Right cardiac atrium (tissue), 5 donors: ENCODE measurements around the gene SLC15A5. TPM values are rescaled to one million over a fixed set of nuclear protein-coding genes. Genes with fewer than 3 reads are reported as not detected.

Source experiments
- ATAC-seq, 2 donors: fragments of 200-7000 bp; cut with Tn5 transposase; one replicate each; pipeline versions ENCODE4 v1.8.0 to v1.9.1; 2020; ENCODE audit warnings: moderate library complexity in 2 of 2, mild to moderate bottlenecking in 1 of 2
- DNase-seq, 3 donors: peaks; one replicate each; pipeline ENCODE4 v3.0.0-alpha.2; 2020
- H3K27ac ChIP-seq: one replicate; pipeline ENCODE4 v1.5.1; 2013; ENCODE audit warnings: mild to moderate bottlenecking, low read length, control low read depth, moderate library complexity
- H3K27me3 ChIP-seq: one replicate; pipeline ENCODE4 v1.6.1; 2013; ENCODE audit not compliant: control insufficient read depth, insufficient read depth
- H3K4me1 ChIP-seq: one replicate; pipeline ENCODE4 v1.6.1; 2013; ENCODE audit warnings: low read length; ENCODE audit not compliant: control insufficient read depth, insufficient read depth
- H3K4me3 ChIP-seq: one replicate; pipeline ENCODE4 v1.5.1; 2013; ENCODE audit warnings: low read length, control low read depth
- H3K9me3 ChIP-seq: one replicate; pipeline ENCODE4 v1.6.1; 2013; ENCODE audit warnings: low read length; ENCODE audit not compliant: control insufficient read depth
- whole genome bisulfite sequencing: extraction: QIAGEN DNeasy Blood & Tissue Kit; methylation state at CpG from one replicate; pipeline ENCODE4 v1.1.7; 2013; 5-methylcytosine and 5-hydroxymethylcytosine counted together
- intact Hi-C, 4 donors: fragments of 100-400 bp; cut with DNase I; formaldehyde crosslinking; loops; one replicate each; pipeline versions ENCODE4 v1.11.0 to v1.14.0; 2022 to 2023
- polyA plus RNA-seq: library from polyadenylated mRNA; stranded (reverse); fragments of 200-250 nt; gene quantifications from one replicate; pipeline ENCODE4 v1.2.3, GENCODE V29; 2013
- total RNA-seq, 4 donors: library from RNA; stranded (reverse); fragmentation: NEBNext Ultra II Directional; extraction: Animal tissue kit (Norgen Biotek cat#: 25700); gene quantifications; one replicate each; pipeline ENCODE4 v1.2.1, GENCODE V29; 2021
- donor health status: healthy with polysubstance abuse.
- donor health status: DM: no; HTN: yes; CAD: no.
- donor health status: DM: no; HTN: no; CAD: no.
- donor health status: DM: no; HTN: yes; CAD: no; lungs with severe emphysema.
- donor health status: DM: yes; HTN: yes; CAD: no.

SLC15A5 gene
- total and polyA plus RNA-seq, 5 donors = not detected

DNA sequence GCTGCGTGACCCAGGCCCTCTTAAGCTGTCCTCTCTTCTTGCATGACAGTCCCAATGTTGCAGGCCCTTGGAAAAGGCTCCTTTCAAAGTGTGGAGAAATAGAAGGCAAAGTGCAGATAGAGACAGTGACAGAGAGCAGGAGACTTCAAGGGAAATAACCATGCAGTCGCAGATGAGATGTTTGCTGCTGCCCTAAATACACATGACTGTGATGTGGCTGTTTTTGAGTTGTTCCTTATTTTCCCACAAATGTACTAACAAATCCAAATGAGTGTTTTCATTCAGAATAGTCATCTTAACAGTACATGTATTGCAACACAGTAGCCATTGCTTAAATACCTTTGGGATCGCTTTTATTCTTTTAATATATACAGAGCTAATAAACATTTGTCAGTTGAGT, 101.6 kb downstream of the SLC15A5 start:
- H3K27ac ChIP-seq = peak overlapping the region; percentile 64
- H3K9me3 ChIP-seq = no peaks in the 10 kb centered on the region
- peak; percentile 67 to 89 for ATAC-seq
- H3K27me3 ChIP-seq = no peaks in the 10 kb centered on the region
- 54% methylated on average over 3 of the region's 3 CpGs for WGBS
- intact Hi-C loops = no loop called here
- no peak for DNase-seq
- H3K4me1 ChIP-seq = peaks cover 1% of the 10 kb centered on the region
- no peak overlapping the region for H3K4me3 ChIP-seq

DNA sequence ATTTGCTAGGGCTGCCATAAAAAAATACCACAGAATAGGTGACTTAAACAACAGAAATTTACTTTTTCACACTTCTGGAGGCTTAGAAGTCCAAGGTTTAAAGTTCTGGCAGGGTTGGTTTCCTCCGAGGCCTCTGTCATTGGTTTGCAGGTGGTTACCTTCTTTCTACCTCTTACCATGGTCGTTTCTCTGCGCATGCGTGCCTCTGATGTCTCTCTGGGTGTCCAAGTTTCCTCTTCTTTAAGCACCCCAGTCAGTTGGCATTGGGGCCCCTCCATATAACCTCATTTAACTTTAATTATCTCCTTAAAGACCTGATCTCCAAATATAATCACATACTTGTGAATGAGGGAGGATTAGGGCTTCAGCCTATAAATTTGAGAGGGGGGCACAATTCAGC, 103.2 kb downstream of the SLC15A5 start:
- WGBS = 88% methylated on average over 4 of the region's 4 CpGs
- intact Hi-C loops = no loop called here
- no peaks in the 10 kb centered on the region for H3K9me3 ChIP-seq
- DNase-seq = no peak
- no peak overlapping the region for H3K4me3 ChIP-seq
- peaks cover 1% of the 10 kb centered on the region for H3K4me1 ChIP-seq
- no peak overlapping the region for H3K27ac ChIP-seq
- H3K27me3 ChIP-seq = no peaks in the 10 kb centered on the region
- ATAC-seq = no peak

DNA sequence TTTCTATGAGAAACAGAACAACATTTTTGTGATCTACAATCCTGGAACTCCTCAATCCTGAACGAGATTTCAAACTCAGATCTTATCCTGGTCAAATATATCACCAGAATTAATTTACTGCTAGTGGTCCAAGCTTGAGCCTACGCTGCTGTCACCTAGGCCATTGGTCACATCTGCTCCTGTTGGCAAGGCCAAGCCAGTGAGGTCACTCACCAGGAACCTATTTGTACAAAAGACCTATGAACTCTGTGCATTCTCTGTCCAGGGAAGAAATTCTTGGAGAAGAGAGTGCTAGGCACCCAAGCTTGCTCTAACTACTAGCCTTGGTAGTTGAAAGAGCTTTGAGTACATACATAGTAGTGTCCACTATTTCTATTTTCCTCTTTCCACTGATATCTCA, 106.1 kb downstream of the SLC15A5 start:
- no peak for DNase-seq
- no peak for ATAC-seq
- intact Hi-C loops = no loop called here
- Histone ChIP-seq H3K4me3 (no peak overlapping the region), H3K4me1 (peaks cover 1% of the 10 kb centered on the region), H3K27ac (no peak overlapping the region), H3K9me3 (no peaks in the 10 kb centered on the region), H3K27me3 (no peaks in the 10 kb centered on the region)
- WGBS = 81% methylated on average over 2 of the region's 2 CpGs

DNA sequence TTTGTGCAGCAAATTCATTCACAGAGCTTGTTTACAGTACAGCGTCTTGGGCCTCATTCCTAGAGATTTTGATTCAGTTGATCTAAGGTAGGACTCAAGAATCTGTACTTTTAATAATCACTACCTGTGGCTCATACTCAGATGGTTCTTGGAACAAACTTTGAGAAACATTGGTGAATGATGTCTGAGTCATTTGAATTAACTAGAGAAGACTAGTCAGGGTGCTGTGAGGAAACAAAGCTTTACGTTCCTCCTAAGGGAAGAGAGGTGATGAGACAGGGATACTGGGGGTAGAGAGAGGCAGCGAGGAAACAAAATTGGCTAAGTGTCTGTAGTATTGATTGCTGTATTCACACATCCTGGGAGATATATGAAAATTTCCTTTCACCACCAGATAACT, 109.4 kb downstream of the SLC15A5 start:
- no peaks in the 10 kb centered on the region for H3K27me3 ChIP-seq
- ATAC-seq (no peak), DNase-seq (no peak)
- H3K4me1 ChIP-seq = no peaks in the 10 kb centered on the region
- 85% methylated on average over 3 of the region's 3 CpGs for WGBS
- H3K9me3 ChIP-seq = no peaks in the 10 kb centered on the region
- intact Hi-C loops = no loop called here
- no peak overlapping the region for H3K27ac ChIP-seq
- no peak overlapping the region for H3K4me3 ChIP-seq

DNA sequence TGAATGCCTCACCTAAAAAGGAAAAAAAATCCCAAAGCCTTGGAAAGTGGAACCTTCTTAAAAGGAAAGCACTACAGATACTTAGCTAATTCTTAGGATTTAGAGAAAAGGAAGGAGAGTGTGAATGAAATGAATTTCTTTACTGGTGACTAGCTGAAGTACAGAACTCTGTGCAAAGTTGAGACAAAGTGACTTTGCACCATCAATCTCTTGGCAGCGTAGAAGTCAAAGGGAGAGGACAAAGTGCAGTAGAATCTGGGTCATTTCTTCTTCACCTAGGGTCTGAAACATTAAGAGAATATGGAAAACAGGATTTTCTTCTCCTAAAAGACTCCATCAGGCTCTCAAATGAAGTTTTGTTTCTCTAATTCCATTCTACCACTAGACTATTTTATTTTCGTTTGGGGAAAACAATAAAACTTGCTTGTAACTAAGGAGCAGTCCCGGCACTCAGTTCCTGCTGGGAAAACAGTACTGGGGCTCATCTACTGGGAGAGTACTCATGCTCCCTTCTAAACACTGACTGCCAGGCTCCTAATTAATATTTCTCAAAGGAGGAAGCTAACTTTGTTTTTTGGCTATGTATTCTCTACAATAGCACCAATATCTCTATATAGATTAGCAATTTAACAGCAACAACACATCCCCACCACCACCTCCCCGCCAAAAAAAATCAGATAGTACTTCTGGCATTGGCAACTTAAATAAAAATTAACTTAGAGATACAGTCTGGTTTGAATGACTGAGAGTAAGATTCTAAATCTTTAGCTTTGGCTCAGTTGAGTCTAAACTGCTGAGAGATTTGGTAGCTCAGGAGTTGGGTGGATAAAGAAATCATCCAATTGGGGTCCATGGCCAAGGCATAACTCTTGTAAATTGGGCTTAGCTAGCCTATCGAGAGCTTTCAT, 110.7 kb downstream of the SLC15A5 start:
- Histone ChIP-seq H3K27me3 (no peaks in the 10 kb centered on the region), H3K9me3 (no peaks in the 10 kb centered on the region), H3K4me1 (no peaks in the 10 kb centered on the region), H3K4me3 (no peak overlapping the region), H3K27ac (peak overlapping the region; percentile 37)
- intact Hi-C loops = no loop called here
- DNase-seq (no peak), ATAC-seq (peak in 1 of 2 donors; percentile 74)
- WGBS = 58% methylated on average over 5 of the region's 5 CpGs

DNA sequence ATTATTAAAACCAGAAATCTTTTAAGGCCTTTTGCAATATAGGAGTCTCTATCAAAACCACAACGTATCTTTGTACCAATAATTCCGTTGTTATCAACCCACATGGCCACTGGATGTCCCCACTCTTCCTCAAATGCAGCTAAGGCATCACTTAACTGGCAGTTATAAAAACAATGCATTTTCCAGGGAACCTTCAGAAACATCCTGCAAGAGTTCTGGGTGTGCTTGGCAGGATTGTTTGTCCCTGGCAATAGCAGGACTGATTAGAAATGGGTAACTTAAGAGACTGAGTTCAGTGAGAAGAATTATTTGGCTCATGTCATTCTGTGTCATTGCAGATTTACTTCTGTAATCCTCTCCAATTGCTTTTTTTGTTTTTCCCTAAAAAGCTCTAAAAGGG, 112.0 kb downstream of the SLC15A5 start:
- intact Hi-C loops = no loop called here
- peak; percentile 81 to 90 for ATAC-seq
- 4% methylated on average over 2 of the region's 2 CpGs for WGBS

DNA sequence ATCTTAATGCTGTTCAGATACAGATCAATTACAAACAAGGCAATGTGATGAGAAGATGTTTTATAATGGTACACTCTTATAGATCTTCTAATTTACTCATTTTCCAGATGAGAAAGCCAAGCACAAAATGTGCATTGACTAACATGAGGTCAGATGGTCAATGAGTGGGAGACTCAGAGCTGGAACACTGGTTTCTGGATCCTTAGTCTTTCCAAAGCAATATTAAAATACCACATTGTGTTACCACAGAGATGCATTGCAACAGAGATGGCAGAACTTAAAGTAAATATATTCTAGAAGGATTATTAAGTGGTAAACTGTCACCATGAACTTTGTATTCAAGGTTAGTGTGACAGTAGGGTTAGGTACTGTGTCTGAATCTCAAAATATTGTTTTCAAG, 113.6 kb downstream of the SLC15A5 start:
- ATAC-seq (no peak), DNase-seq (no peak)
- intact Hi-C loops = no loop called here
- Histone ChIP-seq H3K4me3 (no peak overlapping the region), H3K9me3 (no peaks in the 10 kb centered on the region), H3K4me1 (no peaks in the 10 kb centered on the region), H3K27me3 (no peaks in the 10 kb centered on the region), H3K27ac (no peak overlapping the region)

More for the DNA sequence above, 112.0 kb downstream of the SLC15A5 start:
- Histone ChIP-seq H3K4me1 (no peaks in the 10 kb centered on the region), H3K9me3 (no peaks in the 10 kb centered on the region), H3K4me3 (no peak overlapping the region), H3K27me3 (no peaks in the 10 kb centered on the region), H3K27ac (no peak overlapping the region)
- peak in 2 of 3 donors; percentile 51 to 65 for DNase-seq

DNA sequence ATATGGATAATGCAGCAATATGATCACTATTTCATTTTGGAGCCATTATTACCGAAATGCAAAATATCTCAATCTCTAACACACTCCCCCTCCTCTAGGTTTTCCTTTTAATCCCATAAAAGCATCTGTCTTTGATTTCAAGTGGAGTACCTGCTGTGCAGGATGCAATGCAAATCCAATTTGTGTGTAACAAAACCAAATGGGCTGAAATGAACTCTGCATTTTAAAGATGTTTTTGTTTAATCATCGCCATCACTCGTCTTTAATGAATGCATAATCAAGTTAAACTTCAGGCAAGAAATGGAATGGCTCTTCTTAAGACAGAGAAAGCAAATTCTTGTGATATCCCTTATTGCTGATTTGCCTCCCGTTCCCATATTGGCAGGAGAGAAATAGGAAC, 114.3 kb downstream of the SLC15A5 start:
- no peak for ATAC-seq
- intact Hi-C loops = no loop called here
- H3K4me3 ChIP-seq = no peak overlapping the region
- H3K4me1 ChIP-seq = no peaks in the 10 kb centered on the region
- no peak for DNase-seq
- H3K27me3 ChIP-seq = no peaks in the 10 kb centered on the region
- 41% methylated on average over 4 of the region's 4 CpGs for WGBS
- H3K27ac ChIP-seq = no peak overlapping the region
- H3K9me3 ChIP-seq = no peaks in the 10 kb centered on the region

DNA sequence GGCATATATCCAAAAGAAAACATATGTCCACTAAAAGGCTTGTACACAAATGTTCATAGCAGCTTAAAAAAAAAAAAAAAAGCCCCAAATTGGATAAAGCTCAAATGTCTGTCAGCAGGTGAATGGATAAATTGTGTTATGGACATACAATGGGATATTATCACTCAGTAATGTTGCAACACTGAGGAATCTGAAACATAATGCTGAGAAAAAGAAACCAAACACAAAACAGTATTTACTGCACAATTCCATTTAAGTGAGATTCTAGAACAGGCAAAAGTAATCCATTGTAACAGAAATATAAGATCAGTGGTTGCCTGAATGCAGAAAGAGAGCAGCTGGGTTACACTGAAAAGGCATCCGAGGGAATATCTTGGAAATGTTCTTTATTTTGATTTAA, 117.9 kb downstream of the SLC15A5 start:
- DNase-seq (no peak), ATAC-seq (no peak)
- no peak overlapping the region for H3K27ac ChIP-seq
- H3K9me3 ChIP-seq = no peaks in the 10 kb centered on the region
- WGBS = 64% methylated on average over 1 of the region's 1 CpG
- H3K4me3 ChIP-seq = no peak overlapping the region
- intact Hi-C loops = no loop called here
- no peaks in the 10 kb centered on the region for H3K27me3 ChIP-seq
- H3K4me1 ChIP-seq = no peaks in the 10 kb centered on the region

DNA sequence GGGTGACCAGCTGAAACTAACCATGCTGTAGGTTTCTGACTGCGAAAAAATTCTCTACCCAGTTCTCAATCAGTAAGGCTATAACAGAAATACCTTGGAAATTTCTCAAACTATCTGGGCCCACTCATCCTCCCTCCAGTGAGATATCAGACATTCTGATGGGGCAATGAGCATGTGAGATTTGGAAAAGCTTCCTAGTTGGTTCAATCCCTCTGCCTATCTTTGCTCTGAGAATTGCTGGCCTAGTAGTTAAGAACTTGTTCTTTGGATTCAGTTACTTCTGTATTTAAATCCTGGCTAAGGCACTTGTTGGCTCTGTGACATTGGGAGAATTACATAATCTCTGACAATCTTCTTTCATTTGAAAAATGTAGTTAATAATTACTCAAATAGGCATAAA, 119.4 kb downstream of the SLC15A5 start:
- H3K27me3 ChIP-seq = no peaks in the 10 kb centered on the region
- 85% methylated on average over 1 of the region's 1 CpG for WGBS
- no peaks in the 10 kb centered on the region for H3K4me1 ChIP-seq
- H3K27ac ChIP-seq = no peak overlapping the region
- H3K9me3 ChIP-seq = no peaks in the 10 kb centered on the region
- ATAC-seq = peak in 1 of 2 donors; percentile 36
- intact Hi-C loops = no loop called here
- no peak for DNase-seq
- H3K4me3 ChIP-seq = no peak overlapping the region

DNA sequence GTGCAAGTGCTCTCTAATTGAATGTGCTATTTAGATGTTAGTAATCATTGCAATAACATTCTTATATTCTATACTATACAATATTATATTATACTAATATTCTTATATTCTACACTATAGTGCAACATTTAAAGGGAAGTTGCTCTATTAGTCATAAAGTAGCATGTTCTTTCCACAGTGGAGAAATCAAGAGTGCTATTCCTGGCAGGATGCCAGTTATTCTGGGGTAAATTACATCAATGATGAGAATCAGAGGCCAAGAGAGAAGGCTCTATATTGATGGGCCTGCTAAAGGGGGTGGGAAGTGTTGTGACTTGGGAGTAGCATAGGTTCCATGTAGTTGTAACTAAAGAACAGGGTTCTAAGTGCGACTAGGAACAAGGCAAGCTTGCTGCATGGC, 121.5 kb downstream of the SLC15A5 start:
- Histone ChIP-seq H3K4me3 (no peak overlapping the region), H3K27ac (no peak overlapping the region), H3K4me1 (no peaks in the 10 kb centered on the region), H3K9me3 (no peaks in the 10 kb centered on the region), H3K27me3 (no peaks in the 10 kb centered on the region)
- 93% methylated on average over 1 of the region's 1 CpG for WGBS
- intact Hi-C loops = no loop called here
- no peak for DNase-seq
- no peak for ATAC-seq

DNA sequence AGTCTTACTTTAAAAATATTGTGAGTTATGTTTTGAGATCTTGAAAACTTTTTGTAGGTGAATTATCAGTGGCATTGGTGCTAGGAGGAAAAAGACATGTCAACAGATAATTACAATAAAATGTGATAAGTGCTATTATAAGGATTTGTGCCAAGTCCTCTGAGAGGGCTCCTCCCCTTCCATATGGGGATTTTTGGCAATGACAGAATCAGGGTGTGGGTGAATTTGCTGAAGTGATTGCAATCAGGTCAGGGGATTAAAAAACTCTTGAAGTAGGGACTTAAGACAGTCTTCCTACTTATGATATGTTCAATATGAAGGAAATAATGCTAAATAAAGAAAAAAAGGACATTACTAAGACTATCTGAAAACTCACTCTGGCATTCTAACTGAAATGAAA, 122.5 kb downstream of the SLC15A5 start:
- Histone ChIP-seq H3K27me3 (no peaks in the 10 kb centered on the region), H3K9me3 (no peaks in the 10 kb centered on the region), H3K4me1 (no peaks in the 10 kb centered on the region), H3K27ac (no peak overlapping the region), H3K4me3 (no peak overlapping the region)
- ATAC-seq = no peak
- no peak for DNase-seq
- intact Hi-C loops = no loop called here
